Stimulated activated CD8-positive, alpha-beta memory T cell treated with anti-CD3 and anti-CD28 coated beads, Interleukin-7, amount 100 ng/mL, for 1 hour (primary cell): ENCODE data around the gene TMEM266.

ENCODE experiments used
- DNase-seq, 2 donors: peaks; one replicate each; pipeline ENCODE4 v3.0.0-alpha.2; 2020; ENCODE audit warnings: low read depth in 2 of 2

The TMEM266 gene

GRCh38 chr15:76065793-76066192 lies 6.0 kb downstream of the TMEM266 start:
- no peak for DNase-seq

GRCh38 chr15:76070192-76070591 lies 10.4 kb downstream of the TMEM266 start:
- no peak for DNase-seq

- DNase-seq: no peak
Observed at GRCh38 chr15:76070921-76071635, 11.3 kb downstream of the TMEM266 start.

- no peak for DNase-seq
Observed at GRCh38 chr15:76071806-76072205, 12.0 kb downstream of the TMEM266 start.

GRCh38 chr15:76073554-76073953 lies 13.8 kb downstream of the TMEM266 start:
- DNase-seq: no peak

- DNase-seq: no peak
Observed at GRCh38 chr15:76075046-76075445, 15.3 kb downstream of the TMEM266 start.

- no peak for DNase-seq
Observed at GRCh38 chr15:76078285-76078877, 18.6 kb downstream of the TMEM266 start.

- DNase-seq: no peak
Observed at GRCh38 chr15:76084256-76084655, 24.5 kb downstream of the TMEM266 start.

- DNase-seq: no peak
Observed at GRCh38 chr15:76098685-76099084, 38.9 kb downstream of the TMEM266 start.

GRCh38 chr15:76099388-76099787 lies 39.6 kb downstream of the TMEM266 start:
- no peak for DNase-seq

GRCh38 chr15:76100361-76100760 lies 40.6 kb downstream of the TMEM266 start:
- no peak for DNase-seq

- DNase-seq: no peak
Observed at GRCh38 chr15:76101655-76102054, 41.9 kb downstream of the TMEM266 start.

- no peak for DNase-seq
Observed at GRCh38 chr15:76105391-76105790, 45.6 kb downstream of the TMEM266 start.

GRCh38 chr15:76105911-76106310 lies 46.1 kb downstream of the TMEM266 start:
- DNase-seq: no peak

- DNase-seq: no peak
Observed at GRCh38 chr15:76107169-76107568, 47.4 kb downstream of the TMEM266 start.

- no peak for DNase-seq
Observed at GRCh38 chr15:76108021-76108723, 48.4 kb downstream of the TMEM266 start.

- no peak for DNase-seq
Observed at GRCh38 chr15:76109046-76109445, 49.3 kb downstream of the TMEM266 start.

- DNase-seq: no peak
Observed at GRCh38 chr15:76114561-76114960, 54.8 kb downstream of the TMEM266 start.

- no peak for DNase-seq
Observed at GRCh38 chr15:76116138-76116885, 56.5 kb downstream of the TMEM266 start.

GRCh38 chr15:76117181-76117580 lies 57.4 kb downstream of the TMEM266 start:
- no peak for DNase-seq

GRCh38 chr15:76118767-76119166 lies 59.0 kb downstream of the TMEM266 start:
- DNase-seq: no peak

GRCh38 chr15:76123031-76123430 lies 63.2 kb downstream of the TMEM266 start:
- no peak for DNase-seq
